GM21737 (cell line): ENCODE measurements around the gene MAN1B1.
"Not testable (repeated sequence)": the region's sequence is repeated elsewhere in the genome, so short reads cannot be mapped to it uniquely, and the experiment has no call there.

Source experiments
- ATAC-seq: cut with Tn5 transposase; IDR thresholded peaks from one replicate; pipeline ENCODE4 v1.9.1; 2021; ENCODE audit warnings: mild to moderate bottlenecking, moderate library complexity; ENCODE audit not compliant: unreplicated experiment

Gene MAN1B1

DNA sequence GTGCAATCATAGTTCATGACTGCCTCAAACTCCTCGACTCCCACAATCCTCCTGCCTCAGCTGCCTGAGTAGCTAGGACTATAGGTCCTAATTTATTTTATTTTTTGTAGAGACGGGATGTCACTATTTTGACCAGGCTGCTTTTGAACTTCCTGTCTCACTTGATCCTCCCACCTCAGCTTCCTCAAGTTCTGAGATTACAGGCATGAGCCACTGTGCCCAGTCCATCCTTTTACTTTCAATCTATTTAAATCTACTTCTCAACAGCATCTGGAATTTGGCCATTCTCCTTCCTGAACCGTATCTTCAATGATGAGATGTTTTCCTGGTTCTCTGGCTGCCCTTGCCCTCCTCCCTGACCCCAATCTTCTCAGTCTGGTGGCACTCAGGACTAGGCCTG lies 40.0 kb downstream of the MAN1B1 start:
- ATAC-seq, result no peak

DNA sequence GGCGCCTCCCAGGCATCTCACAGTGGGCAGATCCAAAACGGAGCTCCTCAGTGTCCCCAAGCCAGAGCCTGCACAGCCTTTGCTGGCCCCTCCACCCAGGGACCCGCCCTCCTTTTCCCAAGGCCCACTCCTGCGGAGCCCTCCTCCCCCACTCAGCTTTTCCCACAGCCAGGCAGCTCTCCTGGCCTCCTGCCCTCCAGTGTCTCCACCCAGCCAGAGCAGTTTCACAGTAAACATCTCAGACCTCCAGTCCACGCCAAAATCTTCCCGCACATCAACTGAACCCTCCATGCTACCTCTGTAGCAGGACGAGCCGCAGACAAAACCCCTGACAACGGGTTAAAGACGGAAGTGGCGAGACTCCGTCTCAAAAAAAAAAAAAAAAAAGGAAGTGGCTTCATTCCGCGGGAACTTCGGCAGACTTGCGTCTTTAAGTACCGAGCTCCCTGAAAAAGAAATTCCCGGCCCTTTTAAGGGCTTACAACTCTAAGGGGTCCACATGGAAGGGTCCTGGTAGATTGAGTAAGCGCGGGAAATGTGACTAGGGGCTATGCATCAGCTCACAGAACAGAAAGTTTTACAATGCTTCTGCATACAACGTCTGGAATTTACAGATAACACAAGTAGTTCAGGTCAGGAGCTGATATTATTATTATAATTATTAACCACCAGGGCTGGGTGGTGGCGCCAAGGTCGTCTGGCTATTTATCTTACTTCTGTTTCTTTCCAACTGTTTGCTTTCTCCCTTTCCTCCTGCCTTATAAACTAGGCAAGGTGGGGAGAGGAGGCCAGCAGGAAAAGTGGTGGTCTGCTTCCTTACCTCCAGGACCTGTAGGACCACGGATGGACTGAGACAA lies 40.7 kb downstream of the MAN1B1 start:
- no peak for ATAC-seq

DNA sequence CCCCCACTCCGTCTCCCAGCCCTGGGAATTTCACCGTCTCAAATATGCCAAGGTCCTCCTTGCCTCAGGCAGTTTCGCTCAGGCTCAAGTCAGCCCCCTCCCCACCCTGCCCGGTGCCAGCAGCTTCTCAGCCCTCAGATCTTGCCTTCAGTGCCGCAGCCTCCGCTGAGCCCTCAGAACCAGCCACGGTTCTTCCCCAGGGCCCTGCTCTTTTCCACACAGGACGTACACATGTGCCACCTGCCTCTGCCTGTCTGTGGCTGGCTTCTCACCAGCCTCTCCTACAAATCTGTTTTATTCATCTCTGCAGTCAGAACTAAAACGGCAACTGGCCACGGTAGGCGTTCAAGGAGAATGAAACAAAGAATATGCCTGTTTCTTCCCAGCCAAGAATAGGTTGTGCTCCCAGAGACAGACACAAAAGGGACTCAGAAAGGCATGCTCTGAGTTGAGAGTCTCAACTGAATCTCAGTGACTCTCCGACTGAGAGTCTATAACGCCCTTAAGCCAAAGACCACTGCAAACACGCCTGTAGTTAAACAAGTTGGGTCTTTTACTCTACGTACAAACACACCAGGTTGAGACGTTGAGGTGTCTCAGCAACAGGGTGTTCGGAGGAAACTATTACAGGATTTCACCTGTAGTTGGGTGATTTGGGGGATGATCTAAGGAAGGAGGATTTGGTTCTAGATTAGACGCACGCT lies 41.5 kb downstream of the MAN1B1 start:
- ATAC-seq, result no peak

DNA sequence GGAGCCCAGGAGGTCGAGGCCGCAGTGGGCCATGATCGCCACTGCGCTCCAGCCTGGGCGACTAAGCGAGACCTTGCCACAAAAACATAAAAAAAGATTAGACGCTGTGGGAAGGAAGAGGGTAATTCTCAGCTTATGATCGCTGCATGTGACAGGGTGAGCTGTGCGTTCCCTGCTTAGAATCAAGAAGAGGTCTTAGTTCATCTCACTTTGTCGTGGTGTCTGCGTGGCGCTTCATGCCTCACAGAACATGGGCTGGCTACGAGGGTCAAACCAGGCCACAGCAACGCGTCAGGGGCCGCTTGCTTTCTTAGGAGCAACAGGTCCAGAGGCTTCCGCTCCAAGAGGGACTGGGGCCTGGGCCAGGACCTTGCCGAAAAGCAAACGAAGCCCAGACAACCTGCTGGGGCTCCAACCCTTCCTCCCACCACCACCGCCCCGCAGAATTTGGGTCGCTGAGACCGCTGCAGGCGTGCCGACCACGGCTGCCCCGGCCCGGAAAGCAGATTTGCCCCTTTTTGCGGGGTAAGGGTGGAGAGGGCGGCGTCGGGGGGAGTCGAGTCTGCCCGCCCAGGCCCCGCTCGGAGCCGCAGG lies 42.2 kb downstream of the MAN1B1 start:
- ATAC-seq, result no peak

DNA sequence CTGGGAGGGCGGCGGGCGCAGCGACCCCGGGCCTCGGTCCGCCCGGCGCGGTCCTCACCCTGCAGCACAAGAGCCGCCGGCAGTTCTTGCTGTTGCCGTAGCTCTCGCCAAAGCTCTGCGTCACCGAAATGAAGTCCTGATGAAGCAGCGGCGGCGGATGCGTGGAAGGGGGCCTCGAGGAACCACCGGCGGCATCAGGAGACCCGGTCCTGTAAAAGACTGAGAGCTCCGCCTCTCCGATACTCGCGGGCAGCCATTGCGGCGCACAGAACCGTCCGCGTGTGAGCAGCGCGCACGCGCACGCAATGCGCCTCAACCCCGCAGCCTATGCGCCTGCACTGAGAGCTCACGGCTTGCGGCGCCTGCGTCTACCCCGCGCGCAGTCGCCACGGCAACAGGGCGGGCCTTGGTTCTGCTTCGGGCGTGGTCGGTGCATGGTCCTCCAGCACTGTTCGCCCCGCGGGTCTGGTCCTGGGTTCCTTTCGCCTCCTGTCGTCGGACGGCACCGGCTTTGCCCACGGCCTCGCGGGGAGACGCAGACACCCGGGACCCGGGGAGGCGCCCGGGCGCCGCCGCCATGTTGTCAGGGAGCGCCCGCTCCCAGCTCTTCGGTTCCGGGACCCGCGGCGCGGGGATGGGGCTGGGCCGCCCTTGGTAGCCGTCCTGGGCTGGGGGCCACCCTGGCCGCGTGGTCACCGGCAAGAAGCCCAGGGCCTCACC lies 42.8 kb downstream of the MAN1B1 start:
- ATAC-seq, result peak; percentile 86

DNA sequence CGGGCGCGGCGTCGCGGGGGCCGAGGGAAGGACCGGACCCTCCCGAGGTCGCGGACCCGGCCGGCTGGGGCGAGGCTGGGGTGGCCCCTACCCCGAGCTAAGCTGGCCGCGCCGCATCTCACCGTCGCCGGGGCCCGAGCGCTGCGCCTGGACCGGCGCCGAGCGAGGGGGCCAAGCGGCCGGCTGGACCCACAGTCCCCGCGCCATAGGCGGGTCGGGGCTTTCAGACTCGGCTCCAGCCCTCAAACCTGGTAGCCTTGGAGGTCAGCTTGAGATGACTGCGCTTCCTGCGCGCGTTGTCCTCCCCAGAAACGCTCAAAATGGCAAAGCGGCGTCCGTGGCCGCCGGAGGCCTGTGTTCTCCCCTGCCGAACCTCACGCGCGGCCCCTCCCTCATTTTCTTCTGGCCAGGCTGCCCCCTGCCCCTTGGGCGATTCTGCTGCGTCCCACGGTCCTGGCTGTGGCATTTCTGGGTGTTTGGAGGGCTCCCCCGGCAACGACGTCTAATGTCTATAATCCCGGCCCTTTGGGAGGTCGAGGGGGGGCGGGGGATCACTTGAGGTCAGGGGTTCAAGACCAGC lies 43.5 kb downstream of the MAN1B1 start:
- ATAC-seq, result no peak

DNA sequence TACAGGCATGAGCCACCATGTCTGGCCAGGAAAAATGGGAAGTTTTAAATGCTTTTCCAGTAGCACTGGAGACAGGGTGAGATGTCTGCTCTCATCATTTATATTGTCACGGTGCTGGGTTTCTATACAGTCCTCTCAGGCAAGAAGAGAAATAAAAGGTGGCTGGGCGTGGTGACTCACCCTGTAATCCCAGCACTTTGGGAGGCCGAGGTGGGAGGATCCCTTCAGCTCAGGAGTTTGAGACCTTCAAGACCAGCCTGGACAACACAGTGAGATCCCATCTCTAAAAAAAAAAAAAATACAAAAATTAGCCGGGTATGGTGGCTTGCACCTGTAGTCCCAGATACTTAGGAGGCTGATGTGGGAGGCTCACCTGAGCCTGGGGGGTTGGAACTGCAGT lies 47.4 kb downstream of the MAN1B1 start:
- ATAC-seq, result no peak

DNA sequence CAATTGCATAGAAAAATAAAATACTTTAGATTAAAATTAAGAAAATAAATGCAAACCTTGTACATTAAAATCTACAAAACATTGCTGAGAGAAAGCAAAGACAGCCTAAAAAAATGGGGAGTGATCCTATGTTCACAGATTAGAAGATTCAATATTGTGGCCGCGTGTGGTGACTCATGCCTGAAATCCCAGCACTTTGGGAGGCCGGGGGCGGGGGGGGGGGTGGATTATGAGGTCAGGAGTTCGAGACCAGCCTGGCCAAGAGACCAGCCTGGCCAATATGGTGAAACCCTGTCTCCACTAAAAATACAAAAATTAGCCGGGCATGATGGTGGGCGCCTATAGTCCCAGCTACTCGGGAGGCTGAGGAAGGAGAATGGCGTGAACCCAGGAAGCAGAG lies 48.4 kb downstream of the MAN1B1 start:
- not testable (repeated sequence) for ATAC-seq

DNA sequence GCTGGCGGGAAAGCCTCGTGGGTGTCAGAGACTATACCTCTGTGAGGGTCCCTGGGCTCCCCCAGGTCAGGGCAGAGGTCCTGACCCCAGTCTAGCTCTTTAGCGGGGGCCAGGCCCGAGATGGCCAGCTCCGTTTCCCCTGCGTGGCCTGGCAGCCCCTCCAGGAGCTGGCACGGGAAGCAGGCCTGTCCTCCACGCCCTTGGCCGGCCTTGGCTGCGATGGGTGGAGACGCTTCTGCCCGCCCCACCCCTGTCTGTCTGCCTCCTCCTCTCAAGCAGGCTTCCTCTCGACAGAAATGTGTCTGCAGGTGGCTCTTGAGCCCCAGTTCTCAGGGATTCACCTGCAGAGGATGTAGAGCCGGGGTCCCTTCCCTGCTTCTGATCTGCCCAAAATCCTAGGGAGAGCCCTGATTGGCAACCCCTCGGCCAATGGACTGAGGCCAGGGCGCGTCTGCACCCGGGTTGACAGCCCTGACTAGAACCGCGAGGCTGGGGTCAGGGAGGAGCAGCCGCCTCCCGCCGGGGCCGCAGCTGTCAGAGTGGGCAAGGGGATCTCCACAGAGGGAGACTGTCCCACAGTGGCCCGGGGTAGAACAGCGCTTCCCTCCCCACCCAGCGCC lies 49.6 kb downstream of the MAN1B1 start:
- ATAC-seq, result no peak

DNA sequence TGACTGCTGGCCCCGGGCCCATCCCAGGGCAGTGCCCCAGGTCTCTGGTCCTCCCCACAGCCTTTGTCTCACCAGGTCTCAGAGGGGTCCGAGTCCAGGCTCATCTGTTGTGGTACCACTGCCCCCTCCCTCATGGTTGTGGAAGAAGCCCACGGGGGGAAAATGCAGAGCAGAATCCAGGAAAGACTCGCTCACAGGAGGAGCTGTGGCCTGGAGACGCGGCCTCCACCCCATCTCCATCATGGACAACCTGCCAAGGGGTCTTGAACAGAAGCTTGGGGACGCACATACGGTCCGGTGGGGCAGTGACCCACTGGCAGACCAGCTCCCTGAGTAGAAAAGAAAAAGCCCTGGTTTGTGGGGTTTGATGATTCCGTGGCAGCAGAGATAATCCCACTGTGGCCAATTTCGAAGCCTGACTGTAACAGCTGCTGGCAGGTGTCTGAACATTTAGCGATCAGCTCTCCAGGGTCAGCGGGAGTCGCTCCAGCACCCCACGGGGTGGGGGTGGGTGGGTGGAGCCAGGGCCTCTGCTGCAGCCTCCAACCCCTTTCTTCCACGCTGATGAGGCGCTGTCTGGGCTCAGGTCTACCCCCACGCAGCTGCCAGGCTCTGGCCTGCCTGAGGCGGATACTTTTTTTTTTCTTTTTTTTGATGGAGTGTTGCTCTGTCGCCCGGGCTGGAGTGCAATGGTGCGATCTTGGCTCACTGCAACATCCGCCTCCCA lies 50.3 kb downstream of the MAN1B1 start:
- ATAC-seq, result no peak

DNA sequence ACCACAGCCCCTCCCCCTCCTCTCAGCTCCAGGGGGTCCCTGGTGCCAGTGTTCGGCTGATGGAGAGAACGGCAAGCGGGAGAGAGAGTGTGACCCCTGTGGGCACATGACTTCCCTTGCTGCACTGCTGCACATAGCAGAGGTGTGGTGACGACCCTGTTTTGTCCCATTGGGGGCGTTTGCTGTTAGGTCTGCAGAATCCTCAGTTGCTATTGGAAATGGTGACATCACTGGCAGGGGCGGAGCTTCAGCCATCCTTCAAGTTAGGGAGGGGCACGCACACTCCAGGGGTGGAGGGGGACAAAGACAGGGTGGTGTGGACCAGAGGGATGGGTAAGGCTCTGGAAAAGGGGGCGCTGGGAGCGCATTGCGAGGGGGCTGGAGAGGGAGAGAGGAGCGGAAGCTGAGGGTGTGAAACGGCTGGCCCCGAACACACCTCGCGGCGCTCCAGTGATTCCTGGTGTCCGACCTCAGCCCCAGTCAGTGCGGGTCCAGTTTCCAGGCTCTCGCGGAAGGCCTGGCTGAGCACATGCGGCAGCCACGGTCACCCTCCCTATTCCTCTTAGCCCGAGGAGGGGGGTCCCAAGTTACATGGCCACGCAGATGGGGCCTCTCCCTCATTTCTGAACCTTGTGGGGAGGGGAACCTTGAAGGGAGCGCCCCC lies 51.4 kb downstream of the MAN1B1 start:
- ATAC-seq, result no peak

DNA sequence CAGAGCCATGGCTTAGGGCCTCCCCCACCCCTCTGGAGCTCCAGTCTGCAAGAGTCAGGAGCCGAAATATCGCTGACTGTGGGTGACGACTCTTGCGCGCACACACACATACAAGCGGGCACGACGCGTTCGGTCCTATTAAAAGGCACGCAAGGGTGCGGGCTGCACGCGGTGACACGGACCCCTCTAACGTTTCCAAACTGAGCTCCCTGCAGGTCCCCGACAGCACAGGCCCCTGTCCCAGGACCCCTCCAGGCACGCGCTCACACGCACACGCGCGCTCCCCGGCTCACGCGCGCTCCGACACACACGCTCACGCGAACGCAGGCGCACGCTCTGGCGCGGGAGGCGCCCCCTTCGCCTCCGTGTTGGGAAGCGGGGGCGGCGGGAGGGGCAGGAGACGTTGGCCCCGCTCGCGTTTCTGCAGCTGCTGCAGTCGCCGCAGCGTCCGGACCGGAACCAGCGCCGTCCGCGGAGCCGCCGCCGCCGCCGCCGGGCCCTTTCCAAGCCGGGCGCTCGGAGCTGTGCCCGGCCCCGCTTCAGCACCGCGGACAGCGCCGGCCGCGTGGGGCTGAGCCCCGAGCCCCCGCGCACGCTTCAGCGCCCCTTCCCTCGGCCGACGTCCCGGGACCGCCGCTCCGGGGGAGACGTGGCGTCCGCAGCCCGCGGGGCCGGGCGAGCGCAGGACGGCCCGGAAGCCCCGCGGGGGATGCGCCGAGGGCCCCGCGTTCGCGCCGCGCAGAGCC lies 52.1 kb downstream of the MAN1B1 start, which contains the start of gene GRIN1:
GRIN1 (plus strand) TSS at position 433 of the 746 bp plus-strand sequence. CDS start 333 bp downstream, outside the sequence.
- ATAC-seq, result no peak

DNA sequence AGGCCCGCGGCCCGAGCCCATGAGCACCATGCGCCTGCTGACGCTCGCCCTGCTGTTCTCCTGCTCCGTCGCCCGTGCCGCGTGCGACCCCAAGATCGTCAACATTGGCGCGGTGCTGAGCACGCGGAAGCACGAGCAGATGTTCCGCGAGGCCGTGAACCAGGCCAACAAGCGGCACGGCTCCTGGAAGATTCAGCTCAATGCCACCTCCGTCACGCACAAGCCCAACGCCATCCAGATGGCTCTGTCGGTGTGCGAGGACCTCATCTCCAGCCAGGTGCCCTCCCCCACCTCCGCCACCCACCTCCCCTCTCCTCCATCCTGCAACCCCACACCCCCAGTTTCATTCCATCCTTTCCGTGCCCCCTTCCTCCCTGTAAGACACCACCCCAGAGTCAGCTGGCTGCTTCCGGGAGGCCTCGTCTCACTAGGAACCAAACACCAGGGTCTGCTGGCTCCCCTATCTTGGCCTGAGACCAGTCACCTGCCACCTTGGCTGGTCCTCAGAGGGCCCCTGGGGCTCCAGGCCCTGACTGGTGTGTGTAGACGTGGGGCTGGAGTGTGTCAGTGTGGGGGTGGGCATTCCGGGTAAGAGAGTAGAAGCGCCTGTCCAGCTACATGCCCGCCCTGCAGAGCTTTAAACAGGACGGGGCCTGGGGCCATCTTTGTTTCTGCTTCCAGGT lies 52.8 kb downstream of the MAN1B1 start:
- no peak for ATAC-seq

DNA sequence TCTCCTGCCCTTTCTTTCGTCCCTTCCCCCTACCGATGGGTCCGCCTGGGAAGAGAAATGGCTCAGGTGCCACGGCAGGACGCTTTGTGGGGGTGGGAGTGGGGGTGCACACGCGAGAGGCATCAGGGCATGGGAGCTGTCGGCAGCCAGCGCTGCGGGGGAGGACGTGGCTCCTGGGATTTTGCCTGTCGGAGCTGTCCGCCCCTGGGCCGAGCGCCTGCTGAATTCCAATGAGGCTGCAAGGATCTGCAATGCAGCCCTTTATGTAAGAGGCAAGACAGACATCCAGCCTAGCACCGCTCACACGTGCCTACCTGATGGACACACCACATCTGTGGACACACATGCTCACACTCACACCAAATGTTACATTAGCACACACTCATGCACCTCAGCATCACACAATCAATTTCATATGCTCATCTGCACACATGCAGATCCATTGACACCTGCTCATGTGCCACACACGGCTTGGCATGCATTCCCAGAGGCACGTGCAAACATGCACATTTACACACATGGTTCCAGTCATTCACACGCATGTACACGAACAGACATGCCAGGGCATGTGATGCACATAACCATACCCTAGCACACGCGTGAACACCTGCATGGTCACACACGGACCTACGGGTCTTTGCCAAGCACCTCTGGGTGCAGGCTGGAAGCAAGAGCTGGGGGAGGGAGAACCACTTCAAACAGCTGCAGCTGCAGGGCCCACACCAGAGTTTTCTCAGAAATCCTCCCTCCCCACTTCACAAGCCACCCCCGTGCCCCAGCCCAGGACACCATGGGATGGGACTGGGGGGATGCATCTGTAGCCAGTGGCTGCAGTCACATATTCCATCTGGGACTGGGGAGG lies 53.6 kb downstream of the MAN1B1 start:
- ATAC-seq, result no peak

DNA sequence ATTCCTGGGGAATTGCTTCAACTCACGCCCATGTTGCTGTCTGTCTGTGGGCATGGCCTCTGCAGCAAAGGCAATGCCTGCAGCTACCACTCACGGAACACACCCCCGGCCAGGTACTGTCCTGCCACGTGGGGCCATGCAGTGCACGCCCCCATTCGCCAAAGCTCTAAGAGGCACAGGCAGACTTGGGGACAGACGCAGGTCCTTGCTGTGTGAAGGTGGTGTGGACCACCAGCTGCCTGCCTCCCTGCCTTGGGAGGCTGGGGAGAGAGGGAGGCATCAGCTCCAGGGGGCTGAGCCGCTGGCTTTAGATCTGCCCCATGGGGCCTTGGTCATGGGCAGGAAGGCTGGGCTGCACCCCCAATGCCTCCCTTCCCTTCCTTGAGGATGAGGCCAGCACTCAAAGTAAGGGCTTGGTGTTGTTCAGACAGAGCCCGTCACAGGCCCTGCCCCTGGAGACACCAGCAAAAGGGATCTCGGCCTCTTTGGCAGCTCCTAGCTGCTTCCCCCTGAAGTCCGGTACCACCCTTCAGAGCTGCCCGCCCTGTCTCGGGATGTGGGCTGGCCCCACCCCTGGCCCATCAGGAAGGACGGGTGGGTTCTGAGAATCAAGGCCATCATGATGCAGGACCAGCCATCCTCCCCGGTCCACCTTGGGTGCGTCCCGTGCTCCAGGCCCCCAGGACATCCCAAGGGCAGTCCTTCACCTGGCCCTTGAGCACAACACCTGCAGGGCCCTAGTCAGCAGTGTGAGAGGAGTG lies 54.4 kb downstream of the MAN1B1 start:
- ATAC-seq, result no peak
